SK-N-SH (cell line): ENCODE measurements around the gene CFAP20DC.

Experiments used
- CTCF ChIP-seq: fragments of 200-600 bp; sonication (generic); IDR thresholded peaks from 2 replicates; pipeline ENCODE4 v1.6.1; 2017; ENCODE audit warnings: antibody characterized with exemption, mild to moderate bottlenecking, moderate library complexity
- FOXM1 ChIP-seq: IDR thresholded peaks from 2 replicates; pipeline ENCODE4 v1.4.0; 2012; ENCODE audit warnings: low read depth, mild to moderate bottlenecking
- RAD21 ChIP-seq: IDR thresholded peaks from 2 replicates; pipeline ENCODE4 v1.6.1; 2012; ENCODE audit warnings: mild to moderate bottlenecking, low read length
- TCF12 ChIP-seq: IDR thresholded peaks from 2 replicates; pipeline ENCODE4 v1.4.0; 2012
- TEAD4 ChIP-seq: IDR thresholded peaks from 2 replicates; pipeline ENCODE4 v1.4.0; 2012; ENCODE audit warnings: mild to moderate bottlenecking, borderline replicate concordance; ENCODE audit not compliant: insufficient read depth
- TF ChIP-seq, protein P1 (sequence below): IDR thresholded peaks from 2 replicates; pipeline ENCODE4 v1.6.1; 2012; ENCODE audit warnings: mild to moderate bottlenecking, low read depth, low read length, moderate library complexity

- TF ChIP-seq CTCF: no peak
- TF ChIP-seq TCF12: peak; percentile 63
- TF ChIP-seq, protein P1, sequence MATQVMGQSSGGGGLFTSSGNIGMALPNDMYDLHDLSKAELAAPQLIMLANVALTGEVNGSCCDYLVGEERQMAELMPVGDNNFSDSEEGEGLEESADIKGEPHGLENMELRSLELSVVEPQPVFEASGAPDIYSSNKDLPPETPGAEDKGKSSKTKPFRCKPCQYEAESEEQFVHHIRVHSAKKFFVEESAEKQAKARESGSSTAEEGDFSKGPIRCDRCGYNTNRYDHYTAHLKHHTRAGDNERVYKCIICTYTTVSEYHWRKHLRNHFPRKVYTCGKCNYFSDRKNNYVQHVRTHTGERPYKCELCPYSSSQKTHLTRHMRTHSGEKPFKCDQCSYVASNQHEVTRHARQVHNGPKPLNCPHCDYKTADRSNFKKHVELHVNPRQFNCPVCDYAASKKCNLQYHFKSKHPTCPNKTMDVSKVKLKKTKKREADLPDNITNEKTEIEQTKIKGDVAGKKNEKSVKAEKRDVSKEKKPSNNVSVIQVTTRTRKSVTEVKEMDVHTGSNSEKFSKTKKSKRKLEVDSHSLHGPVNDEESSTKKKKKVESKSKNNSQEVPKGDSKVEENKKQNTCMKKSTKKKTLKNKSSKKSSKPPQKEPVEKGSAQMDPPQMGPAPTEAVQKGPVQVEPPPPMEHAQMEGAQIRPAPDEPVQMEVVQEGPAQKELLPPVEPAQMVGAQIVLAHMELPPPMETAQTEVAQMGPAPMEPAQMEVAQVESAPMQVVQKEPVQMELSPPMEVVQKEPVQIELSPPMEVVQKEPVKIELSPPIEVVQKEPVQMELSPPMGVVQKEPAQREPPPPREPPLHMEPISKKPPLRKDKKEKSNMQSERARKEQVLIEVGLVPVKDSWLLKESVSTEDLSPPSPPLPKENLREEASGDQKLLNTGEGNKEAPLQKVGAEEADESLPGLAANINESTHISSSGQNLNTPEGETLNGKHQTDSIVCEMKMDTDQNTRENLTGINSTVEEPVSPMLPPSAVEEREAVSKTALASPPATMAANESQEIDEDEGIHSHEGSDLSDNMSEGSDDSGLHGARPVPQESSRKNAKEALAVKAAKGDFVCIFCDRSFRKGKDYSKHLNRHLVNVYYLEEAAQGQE: no peak
- no peak for TF ChIP-seq FOXM1
- TF ChIP-seq RAD21: no peak
- no peak for TF ChIP-seq TEAD4
Measured at GRCh38 chr3:58988041-58988440, 61.8 kb downstream of the CFAP20DC start.
